Left ventricle myocardium inferior (tissue), 1 donor: ENCODE results near the gene KLHL29. TPM values are rescaled to one million over a fixed set of nuclear protein-coding genes. Genes with fewer than 3 reads are reported as not detected.

ENCODE experiments used
- DNase-seq: peaks from one replicate; pipeline ENCODE4 v3.0.0-alpha.2; 2020
- H3K27ac ChIP-seq: fragments of 200-600 bp; replicated peaks from 2 replicates; pipeline ENCODE4 v1.8.0; 2021
- H3K27me3 ChIP-seq: fragments of 200-600 bp; 2 replicates; pipeline ENCODE4 v1.8.0; 2021; ENCODE audit warnings: low read depth
- H3K36me3 ChIP-seq: fragments of 200-600 bp; 2 replicates; pipeline ENCODE4 v1.8.0; 2021
- H3K4me1 ChIP-seq: fragments of 200-600 bp; 2 replicates; pipeline ENCODE4 v1.8.0; 2021
- H3K4me3 ChIP-seq: fragments of 200-600 bp; 2 replicates; pipeline ENCODE4 v1.8.0; 2021; ENCODE audit warnings: mild to moderate bottlenecking, moderate library complexity
- H3K9me3 ChIP-seq: fragments of 200-600 bp; replicated peaks from 2 replicates; pipeline ENCODE4 v1.8.0; 2021
- CTCF ChIP-seq: fragments of 200-600 bp; IDR thresholded peaks from 2 replicates; pipeline ENCODE4 v1.8.0; 2021; ENCODE audit warnings: antibody characterized with exemption, mild to moderate bottlenecking, borderline replicate concordance
- intact Hi-C: fragments of 100-400 bp; cut with micrococcal nuclease; formaldehyde crosslinking; loops from one replicate; pipeline ENCODE4 v1.11.0; 2022
- total RNA-seq: library from RNA; stranded (reverse); fragmentation: NEBNext Ultra II Directional; extraction: Animal tissue kit (Norgen Biotek cat#: 25700); gene quantifications from one replicate; pipeline ENCODE4 v1.2.1, GENCODE V29; 2021
- donor health status: DM: no; HTN: yes; CAD: no; lungs with severe emphysema.

The KLHL29 gene
- total RNA-seq, 1 donor from 2014 or later, result 1.1 TPM

- intact Hi-C loops, result no loop called here
- H3K27ac ChIP-seq, result no peak overlapping the region
- DNase-seq, result no peak
- no peaks in the 10 kb centered on the region for H3K36me3 ChIP-seq
- TF ChIP-seq CTCF, result no peak
- H3K27me3 ChIP-seq, result no peaks in the 10 kb centered on the region
- H3K9me3 ChIP-seq, result peaks cover 3% of the 10 kb centered on the region
- H3K4me1 ChIP-seq, result peaks cover 4% of the 10 kb centered on the region
- no peak overlapping the region for H3K4me3 ChIP-seq
Measured at GRCh38 chr2:23601301-23601965, 216.5 kb downstream of the KLHL29 start.

GRCh38 chr2:23602116-23602515, 217.1 kb downstream of the KLHL29 start:
- DNase-seq, result no peak
- Histone ChIP-seq H3K36me3 (no peaks in the 10 kb centered on the region), H3K27ac (no peak overlapping the region), H3K4me3 (no peak overlapping the region), H3K9me3 (peaks cover 10% of the 10 kb centered on the region), H3K4me1 (no peaks in the 10 kb centered on the region), H3K27me3 (no peaks in the 10 kb centered on the region)
- no peak for TF ChIP-seq CTCF
- intact Hi-C loops, result no loop called here

- no peak for DNase-seq
- intact Hi-C loops, result no loop called here
- Histone ChIP-seq H3K4me1 (no peaks in the 10 kb centered on the region), H3K4me3 (no peak overlapping the region), H3K27me3 (no peaks in the 10 kb centered on the region), H3K27ac (no peak overlapping the region), H3K9me3 (peaks cover 10% of the 10 kb centered on the region), H3K36me3 (no peaks in the 10 kb centered on the region)
- no peak for TF ChIP-seq CTCF
Measured at GRCh38 chr2:23603156-23603555, 218.2 kb downstream of the KLHL29 start.

GRCh38 chr2:23603581-23603980, 218.6 kb downstream of the KLHL29 start:
- DNase-seq, result no peak
- H3K4me3 ChIP-seq, result no peak overlapping the region
- no peaks in the 10 kb centered on the region for H3K27me3 ChIP-seq
- intact Hi-C loops, result no loop called here
- H3K9me3 ChIP-seq, result peaks cover 10% of the 10 kb centered on the region
- no peak for TF ChIP-seq CTCF
- H3K27ac ChIP-seq, result no peak overlapping the region
- no peaks in the 10 kb centered on the region for H3K4me1 ChIP-seq
- no peaks in the 10 kb centered on the region for H3K36me3 ChIP-seq

GRCh38 chr2:23604731-23605130, 219.8 kb downstream of the KLHL29 start:
- no peak for TF ChIP-seq CTCF
- Histone ChIP-seq H3K36me3 (no peaks in the 10 kb centered on the region), H3K27ac (no peak overlapping the region), H3K4me3 (no peak overlapping the region), H3K27me3 (no peaks in the 10 kb centered on the region), H3K4me1 (no peaks in the 10 kb centered on the region), H3K9me3 (peaks cover 10% of the 10 kb centered on the region)
- intact Hi-C loops, result no loop called here
- DNase-seq, result no peak

GRCh38 chr2:23605236-23605635, 220.3 kb downstream of the KLHL29 start:
- H3K36me3 ChIP-seq, result no peaks in the 10 kb centered on the region
- H3K9me3 ChIP-seq, result peaks cover 10% of the 10 kb centered on the region
- H3K4me1 ChIP-seq, result no peaks in the 10 kb centered on the region
- no peak overlapping the region for H3K4me3 ChIP-seq
- no peak overlapping the region for H3K27ac ChIP-seq
- intact Hi-C loops, result no loop called here
- TF ChIP-seq CTCF, result no peak
- H3K27me3 ChIP-seq, result no peaks in the 10 kb centered on the region
- no peak for DNase-seq
